ENCODE data around the gene DNPH1. TPM values are rescaled to one million over a fixed set of nuclear protein-coding genes. Genes with fewer than 3 reads are reported as not detected.

Gene DNPH1
- total and polyA plus RNA-seq, 2 of the 8 experiments (the other 6 are each of a cell fraction or from before 2014, with no cell fraction given) = 33.9 to 134 TPM

GRCh38 chr6:43231053-43231452, 1.8 kb upstream of the DNPH1 start (continued):
- TF ChIP-seq RBBP5 (IDR thresholded peaks at IDR 0.05; ENCODE audit: borderline replicate concordance, low read depth, low read length) = no peak
- no peak for TF ChIP-seq CHD2 (IDR thresholded peaks at IDR 0.05; ENCODE audit: low read length)
- TF ChIP-seq FOSL1 (IDR thresholded peaks at IDR 0.05; ENCODE audit: insufficient read depth, low read depth, low read length) = no peak
